HUES48 (cell line): Measurements from ENCODE around the gene ZNF512B.

Experiments used
- H3K27ac ChIP-seq: one replicate; pipeline ENCODE4 v1.7.0; 2013; ENCODE audit warnings: low read depth, low read length, inconsistent platforms
- H3K27me3 ChIP-seq: 2 replicates; pipeline ENCODE4 v1.6.1; 2013; ENCODE audit warnings: mild to moderate bottlenecking, low read length; ENCODE audit not compliant: control insufficient read depth, insufficient read depth
- H3K36me3 ChIP-seq: 2 replicates; pipeline ENCODE4 v1.6.1; 2013; ENCODE audit warnings: low read length; ENCODE audit not compliant: control insufficient read depth, insufficient read depth
- H3K4me1 ChIP-seq: 2 replicates; pipeline ENCODE4 v1.6.1; 2013; ENCODE audit warnings: mild to moderate bottlenecking, low read length; ENCODE audit not compliant: control insufficient read depth, insufficient read depth
- H3K4me3 ChIP-seq: 2 replicates; pipeline ENCODE4 v1.5.1; 2013; ENCODE audit warnings: mild to moderate bottlenecking, low read depth, low read length
- H3K9ac ChIP-seq: 2 replicates; pipeline ENCODE4 v1.6.1; 2013; ENCODE audit warnings: mild to moderate bottlenecking, low read depth, low read length, moderate library complexity
- H3K9me3 ChIP-seq: 2 replicates; pipeline ENCODE4 v1.6.1; 2013; ENCODE audit warnings: low read length; ENCODE audit not compliant: control insufficient read depth, insufficient read depth

Gene ZNF512B

DNA sequence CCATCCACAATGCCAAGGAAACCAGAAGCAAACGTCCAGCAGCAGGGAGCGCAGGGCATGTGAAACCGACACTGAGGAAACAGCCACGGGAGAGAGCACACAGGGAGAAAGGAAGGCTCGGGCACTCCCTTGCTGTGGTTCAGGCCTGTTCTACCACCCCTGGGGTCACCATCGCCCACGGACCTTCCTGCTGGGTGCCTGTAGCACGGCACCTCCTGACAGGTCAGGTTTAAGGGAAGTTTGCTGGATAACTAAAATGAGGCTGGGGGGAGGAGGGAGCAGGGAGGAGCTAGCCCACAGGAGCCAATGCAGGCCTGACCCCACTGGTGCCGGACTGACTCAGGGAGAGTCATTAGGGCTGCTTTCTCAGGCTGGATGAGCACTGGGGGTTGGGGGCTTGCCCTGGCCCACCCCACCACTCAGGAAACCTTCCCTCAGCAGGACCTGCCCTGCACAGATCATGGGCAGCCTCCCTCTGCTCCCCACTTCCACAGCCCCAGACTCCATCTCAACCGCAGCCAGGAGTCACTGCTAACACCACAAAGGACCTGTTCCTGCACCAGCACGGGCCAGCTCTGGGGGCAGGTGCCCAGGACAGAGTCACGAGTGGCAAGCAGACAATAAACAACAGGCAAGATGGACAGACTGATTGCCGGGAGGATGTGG lies 15.8 kb downstream of the ZNF512B start:
- Histone ChIP-seq H3K9ac (no peak overlapping the region), H3K4me1 (peaks cover 21% of the 10 kb centered on the region), H3K9me3 (no peaks in the 10 kb centered on the region), H3K36me3 (peaks cover 11% of the 10 kb centered on the region; the same call in 1 of the 2 replicates), H3K27ac (no peak overlapping the region), H3K4me3 (no peak overlapping the region), H3K27me3 (no peaks in the 10 kb centered on the region)

- H3K27ac ChIP-seq = no peak overlapping the region
- H3K36me3 ChIP-seq = peaks cover 11% of the 10 kb centered on the region; the same call in 1 of the 2 replicates
- H3K4me3 ChIP-seq = no peak overlapping the region
- H3K9me3 ChIP-seq = no peaks in the 10 kb centered on the region
- H3K9ac ChIP-seq = no peak overlapping the region
- H3K27me3 ChIP-seq = no peaks in the 10 kb centered on the region
- H3K4me1 ChIP-seq = peaks cover 15% of the 10 kb centered on the region
Observed at GRCh38 chr20:63952769-63953168, 17.0 kb downstream of the ZNF512B start.

DNA sequence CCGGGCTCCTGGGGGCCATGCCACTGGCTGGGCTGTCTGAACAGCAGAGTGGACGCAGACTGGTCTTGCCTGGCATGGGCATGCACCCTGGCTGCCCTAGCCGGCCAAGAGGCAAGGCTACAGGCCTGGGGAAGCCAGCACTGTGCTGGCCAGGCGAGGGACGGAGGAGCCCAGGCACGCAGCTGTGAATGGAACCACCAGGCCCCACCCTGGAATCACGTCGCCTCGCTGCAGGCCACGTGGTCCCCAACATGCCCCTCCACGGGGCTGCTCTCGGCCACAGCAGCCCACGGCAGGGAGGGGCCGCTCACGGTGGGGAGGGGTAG lies 17.6 kb downstream of the ZNF512B start:
- no peaks in the 10 kb centered on the region for H3K27me3 ChIP-seq
- H3K9ac ChIP-seq = no peak overlapping the region
- peaks cover 15% of the 10 kb centered on the region for H3K4me1 ChIP-seq
- H3K27ac ChIP-seq = no peak overlapping the region
- H3K36me3 ChIP-seq = peaks cover 11% of the 10 kb centered on the region; the same call in 1 of the 2 replicates
- no peaks in the 10 kb centered on the region for H3K9me3 ChIP-seq
- no peak overlapping the region for H3K4me3 ChIP-seq

DNA sequence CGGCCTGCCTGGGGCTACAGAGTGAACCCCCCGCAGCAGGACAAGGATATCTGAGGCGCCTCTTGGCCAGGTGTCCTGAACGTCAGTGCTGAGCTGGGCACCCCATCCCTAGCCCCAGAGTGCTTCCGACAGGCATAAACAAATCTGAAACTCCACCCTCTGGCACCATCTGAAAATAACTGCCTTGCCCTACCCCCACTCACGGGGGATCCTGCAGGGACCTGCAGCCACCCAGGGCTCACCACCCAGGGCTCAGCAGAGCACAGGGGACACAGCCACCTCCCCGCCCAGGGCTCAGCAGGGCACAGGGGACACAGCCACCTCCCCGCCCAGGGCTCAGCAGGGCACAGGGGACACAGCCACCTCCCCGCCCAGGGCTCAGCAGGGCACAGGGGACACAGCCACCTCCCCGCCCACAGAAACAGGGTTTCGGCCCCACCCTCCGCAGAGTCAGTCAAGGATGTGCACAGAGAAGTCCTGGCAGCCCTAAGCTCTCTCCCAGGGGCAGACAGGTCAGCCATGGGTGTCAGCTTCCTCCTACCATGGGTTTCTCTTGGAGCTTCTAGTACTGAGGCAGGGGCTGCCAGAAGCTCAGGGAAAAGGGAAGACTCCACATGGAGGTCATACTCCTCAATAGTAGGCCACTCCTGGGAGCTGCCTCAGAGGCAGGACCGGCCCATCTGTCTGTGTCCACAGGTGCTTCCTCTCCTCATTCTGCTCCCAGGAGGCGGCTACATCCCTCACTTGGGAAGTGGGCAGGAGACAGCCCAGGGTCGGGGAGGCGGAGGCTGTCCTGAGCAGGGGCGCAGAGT lies 18.1 kb downstream of the ZNF512B start:
- H3K36me3 ChIP-seq = peaks cover 11% of the 10 kb centered on the region; the same call in 1 of the 2 replicates
- H3K4me3 ChIP-seq = no peak overlapping the region
- no peak overlapping the region for H3K9ac ChIP-seq
- H3K4me1 ChIP-seq = peaks cover 15% of the 10 kb centered on the region
- no peaks in the 10 kb centered on the region for H3K27me3 ChIP-seq
- H3K27ac ChIP-seq = no peak overlapping the region
- H3K9me3 ChIP-seq = no peaks in the 10 kb centered on the region

GRCh38 chr20:63950701-63951397 lies 18.9 kb downstream of the ZNF512B start:
- Histone ChIP-seq H3K4me1 (peaks cover 15% of the 10 kb centered on the region), H3K4me3 (no peak overlapping the region), H3K9me3 (no peaks in the 10 kb centered on the region), H3K9ac (no peak overlapping the region), H3K27ac (no peak overlapping the region), H3K36me3 (peaks cover 15% of the 10 kb centered on the region; the same call in 1 of the 2 replicates), H3K27me3 (no peaks in the 10 kb centered on the region)

- Histone ChIP-seq H3K9ac (no peak overlapping the region), H3K4me3 (no peak overlapping the region), H3K27me3 (no peaks in the 10 kb centered on the region), H3K36me3 (peaks cover 38% of the 10 kb centered on the region), H3K27ac (no peak overlapping the region), H3K9me3 (no peaks in the 10 kb centered on the region), H3K4me1 (peaks cover 16% of the 10 kb centered on the region)
Observed at GRCh38 chr20:63947638-63948456, 21.9 kb downstream of the ZNF512B start.

DNA sequence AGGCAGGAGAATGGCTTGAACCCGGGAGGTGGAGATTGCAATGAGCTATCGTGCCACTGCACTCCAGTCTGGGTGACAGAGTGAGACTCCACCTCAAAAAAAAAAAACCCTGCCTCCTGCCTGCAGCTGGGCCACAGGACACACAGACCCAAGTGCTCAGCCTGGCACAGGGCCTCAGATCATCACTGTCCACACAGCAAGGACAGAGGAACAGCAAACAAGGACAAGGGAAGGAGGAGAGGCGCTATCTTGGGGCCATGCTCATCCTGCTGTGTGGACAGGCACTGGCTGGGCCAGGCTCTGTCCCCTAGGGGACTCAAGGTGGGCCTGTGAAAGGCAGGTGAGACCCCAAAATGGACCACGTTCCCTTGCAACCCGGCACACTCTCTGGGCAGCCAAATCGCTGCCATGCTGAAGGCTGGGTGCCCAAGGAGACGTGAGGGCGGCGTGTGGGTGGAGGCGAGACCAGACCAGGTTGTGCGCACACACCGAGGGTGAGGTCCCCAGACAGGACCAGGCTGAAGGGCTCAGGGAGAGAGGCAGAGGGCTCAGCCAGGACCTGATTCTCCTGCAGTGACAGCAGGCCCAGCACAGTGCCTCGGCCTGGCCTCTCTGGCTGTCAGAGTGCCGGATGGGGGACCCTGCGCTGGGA lies 22.6 kb downstream of the ZNF512B start:
- Histone ChIP-seq H3K4me1 (peaks cover 22% of the 10 kb centered on the region), H3K4me3 (no peak overlapping the region), H3K27ac (no peak overlapping the region), H3K36me3 (peaks cover 41% of the 10 kb centered on the region), H3K9me3 (no peaks in the 10 kb centered on the region), H3K27me3 (no peaks in the 10 kb centered on the region), H3K9ac (no peak overlapping the region)

- Histone ChIP-seq H3K4me3 (no peak overlapping the region), H3K4me1 (peaks cover 22% of the 10 kb centered on the region), H3K9me3 (no peaks in the 10 kb centered on the region), H3K36me3 (peaks cover 41% of the 10 kb centered on the region), H3K27ac (no peak overlapping the region), H3K9ac (no peak overlapping the region), H3K27me3 (no peaks in the 10 kb centered on the region)
Observed at GRCh38 chr20:63945921-63946920, 23.5 kb downstream of the ZNF512B start.

GRCh38 chr20:63945031-63945658 lies 24.6 kb downstream of the ZNF512B start:
- Histone ChIP-seq H3K4me1 (peaks cover 23% of the 10 kb centered on the region), H3K4me3 (no peak overlapping the region), H3K27ac (no peak overlapping the region), H3K27me3 (no peaks in the 10 kb centered on the region), H3K36me3 (peaks cover 44% of the 10 kb centered on the region), H3K9me3 (no peaks in the 10 kb centered on the region), H3K9ac (no peak overlapping the region)
